ENCODE results near the gene B3GLCT.
"Not testable (repeated sequence)": the region's sequence is repeated elsewhere in the genome, so short reads cannot be mapped to it uniquely, and the experiment has no call there.

B3GLCT gene

GRCh38 chr13:31286930-31287329 lies 87.2 kb downstream of the B3GLCT start:
- no peak for DNase-seq

GRCh38 chr13:31301119-31301518 lies 101.3 kb downstream of the B3GLCT start:
- no peak for DNase-seq

- no peak for DNase-seq
Observed at GRCh38 chr13:31310356-31310755, 110.6 kb downstream of the B3GLCT start.

- peak; percentile 55 for DNase-seq
Observed at GRCh38 chr13:31310786-31311185, 111.0 kb downstream of the B3GLCT start.

- DNase-seq = no peak
Observed at GRCh38 chr13:31311921-31312320, 112.1 kb downstream of the B3GLCT start.

GRCh38 chr13:31314961-31315360 lies 115.2 kb downstream of the B3GLCT start:
- DNase-seq = no peak

GRCh38 chr13:31320946-31321345 lies 121.2 kb downstream of the B3GLCT start:
- no peak for DNase-seq

- DNase-seq = no peak
Observed at GRCh38 chr13:31321457-31321856, 121.7 kb downstream of the B3GLCT start.

- DNase-seq = no peak
Observed at GRCh38 chr13:31322026-31322425, 122.3 kb downstream of the B3GLCT start.

GRCh38 chr13:31322702-31323405 lies 123.1 kb downstream of the B3GLCT start:
- DNase-seq = no peak

- DNase-seq = no peak
Observed at GRCh38 chr13:31327182-31327860, 127.5 kb downstream of the B3GLCT start.

GRCh38 chr13:31328549-31329235 lies 128.9 kb downstream of the B3GLCT start:
- no peak for DNase-seq

- no peak for DNase-seq
Observed at GRCh38 chr13:31330236-31330635, 130.5 kb downstream of the B3GLCT start.

- no peak for DNase-seq
Observed at GRCh38 chr13:31331068-31331467, 131.3 kb downstream of the B3GLCT start.

GRCh38 chr13:31334547-31334946 lies 134.8 kb downstream of the B3GLCT start:
- no peak for DNase-seq

GRCh38 chr13:31334994-31335557 lies 135.3 kb downstream of the B3GLCT start:
- no peak for DNase-seq

- DNase-seq = not testable (repeated sequence)
Observed at GRCh38 chr13:31339616-31340015, 139.8 kb downstream of the B3GLCT start.

- not testable (repeated sequence) for DNase-seq
Observed at GRCh38 chr13:31340848-31341247, 141.1 kb downstream of the B3GLCT start.

- no peak for DNase-seq
Observed at GRCh38 chr13:31346891-31347290, 147.1 kb downstream of the B3GLCT start.

- no peak for DNase-seq
Observed at GRCh38 chr13:31349156-31349555, 149.4 kb downstream of the B3GLCT start.

GRCh38 chr13:31350560-31350959 lies 150.8 kb downstream of the B3GLCT start:
- DNase-seq = no peak

GRCh38 chr13:31351376-31351775 lies 151.6 kb downstream of the B3GLCT start:
- DNase-seq = no peak

GRCh38 chr13:31352467-31352866 lies 152.7 kb downstream of the B3GLCT start:
- DNase-seq = no peak

- no peak for DNase-seq
Observed at GRCh38 chr13:31355001-31355400, 155.2 kb downstream of the B3GLCT start.

All from NCI-H1092 treated with DMSO at 0.1 percent for 48 hours (cell line).